Fibroblast of lung (primary cell): Measurements from ENCODE around the gene SNX4. TPM values are rescaled to one million over a fixed set of nuclear protein-coding genes. Genes with fewer than 3 reads are reported as not detected.

Experiments
- DNase-seq, 2 donors: peaks; one replicate each; pipeline versions ENCODE4 v3.0.0 to v3.0.0-alpha.2; 2010; ENCODE audit warnings: low read depth in 2 of 2
- H2AFZ ChIP-seq: 2 replicates; pipeline ENCODE4 v1.5.1; 2012; ENCODE audit warnings: low read length, control low read depth, inconsistent platforms
- H3K27ac ChIP-seq: 2 replicates; pipeline ENCODE4 v1.5.1; 2011; ENCODE audit warnings: low read length, control low read depth; ENCODE audit not compliant: insufficient read depth
- H3K27me3 ChIP-seq: 2 replicates; pipeline ENCODE4 v1.5.1; 2011; ENCODE audit warnings: mild to moderate bottlenecking, low read length; ENCODE audit not compliant: control insufficient read depth, insufficient read depth
- H3K36me3 ChIP-seq: 2 replicates; pipeline ENCODE4 v1.5.1; 2011; ENCODE audit warnings: low read length; ENCODE audit not compliant: control insufficient read depth, insufficient read depth
- H3K4me1 ChIP-seq: 2 replicates; pipeline ENCODE4 v1.5.1; 2011; ENCODE audit warnings: low read length; ENCODE audit not compliant: control insufficient read depth, insufficient read depth; ENCODE audit errors: extremely low read depth
- H3K4me2 ChIP-seq: 2 replicates; pipeline ENCODE4 v1.5.1; 2011; ENCODE audit warnings: low read length, control low read depth; ENCODE audit not compliant: insufficient read depth; ENCODE audit errors: extremely low read depth
- H3K4me3 ChIP-seq, 4 experiments: fragments of 200-600 bp in 1 of 4; sonication (generic) in 1 of 4; replicated peaks in 1 of 4; 2 replicates each; pipeline ENCODE4 v1.5.1; 2011 to 2016; ENCODE audit warnings: low read length in 4 of 4, low read depth in 3 of 4, mild to moderate bottlenecking in 3 of 4, control low read depth in 2 of 4, inconsistent platforms in 1 of 4, mixed read lengths in 1 of 4; ENCODE audit not compliant: insufficient read depth in 1 of 4; ENCODE audit errors: control extremely low read depth in 1 of 4
- H3K79me2 ChIP-seq: 2 replicates; pipeline ENCODE4 v1.5.1; 2012; ENCODE audit warnings: mild to moderate bottlenecking, low read length, inconsistent platforms; ENCODE audit not compliant: control insufficient read depth, insufficient read depth
- H3K9ac ChIP-seq: 2 replicates; pipeline ENCODE4 v1.5.1; 2011; ENCODE audit warnings: mild to moderate bottlenecking, low read length, control low read depth; ENCODE audit not compliant: insufficient read depth
- H3K9me3 ChIP-seq: 2 replicates; pipeline ENCODE4 v1.5.1; 2012; ENCODE audit warnings: low read depth, low read length; ENCODE audit not compliant: control insufficient read depth, insufficient read depth
- H4K20me1 ChIP-seq: 2 replicates; pipeline ENCODE4 v1.5.1; 2011; ENCODE audit warnings: low read length; ENCODE audit not compliant: control insufficient read depth, insufficient read depth; ENCODE audit errors: extremely low read depth
- CTCF ChIP-seq, 2 donors: IDR thresholded peaks in 1 of 2; conservative IDR thresholded peaks in 1 of 2; 1 replicate in 1 of 2; 2 replicates in 1 of 2; pipeline ENCODE4 v1.5.1; 2011 to 2012; ENCODE audit warnings: low read length in 2 of 2, control low read depth in 1 of 2, inconsistent platforms in 1 of 2, low read depth in 1 of 2, mild to moderate bottlenecking in 1 of 2
- EZH2 ChIP-seq: IDR thresholded peaks from 2 replicates; pipeline ENCODE4 v1.5.1; 2012; ENCODE audit warnings: low read length, control low read depth, mild to moderate bottlenecking; ENCODE audit errors: missing control alignments
- polyA minus RNA-seq: library from RNA; depleted of rRNA, polyadenylated mRNA; stranded (reverse); fragments of >200 nt; gene quantifications from 2 replicates; pipeline ENCODE4 v1.2.3, GENCODE V29; 2011; ENCODE audit warnings: low replicate concordance
- polyA plus RNA-seq, 2 donors: library from polyadenylated mRNA; depleted of rRNA in 1 of 2; stranded (reverse) in 1 of 2; unstranded in 1 of 2; fragments of >200 nt; gene quantifications; 2 replicates each; pipeline ENCODE4 v1.2.1, GENCODE V29; 2011 to 2012; ENCODE audit warnings: missing spikeins in 1 of 2
- total RNA-seq: library from RNA; depleted of rRNA; stranded (reverse); fragments of >200 nt; gene quantifications from 2 replicates; pipeline ENCODE4 v1.2.1, GENCODE V29; 2014

SNX4 gene
- total RNA-seq (23.8 and 28.8 TPM in 2 replicates), polyA plus RNA-seq (15.9 and 22.1 TPM in 2 replicates), polyA minus RNA-seq (1.6 and 6.3 TPM in 2 replicates)
- 18.6 and 21.5 TPM in 2 replicates for polyA plus RNA-seq (2012)

DNA sequence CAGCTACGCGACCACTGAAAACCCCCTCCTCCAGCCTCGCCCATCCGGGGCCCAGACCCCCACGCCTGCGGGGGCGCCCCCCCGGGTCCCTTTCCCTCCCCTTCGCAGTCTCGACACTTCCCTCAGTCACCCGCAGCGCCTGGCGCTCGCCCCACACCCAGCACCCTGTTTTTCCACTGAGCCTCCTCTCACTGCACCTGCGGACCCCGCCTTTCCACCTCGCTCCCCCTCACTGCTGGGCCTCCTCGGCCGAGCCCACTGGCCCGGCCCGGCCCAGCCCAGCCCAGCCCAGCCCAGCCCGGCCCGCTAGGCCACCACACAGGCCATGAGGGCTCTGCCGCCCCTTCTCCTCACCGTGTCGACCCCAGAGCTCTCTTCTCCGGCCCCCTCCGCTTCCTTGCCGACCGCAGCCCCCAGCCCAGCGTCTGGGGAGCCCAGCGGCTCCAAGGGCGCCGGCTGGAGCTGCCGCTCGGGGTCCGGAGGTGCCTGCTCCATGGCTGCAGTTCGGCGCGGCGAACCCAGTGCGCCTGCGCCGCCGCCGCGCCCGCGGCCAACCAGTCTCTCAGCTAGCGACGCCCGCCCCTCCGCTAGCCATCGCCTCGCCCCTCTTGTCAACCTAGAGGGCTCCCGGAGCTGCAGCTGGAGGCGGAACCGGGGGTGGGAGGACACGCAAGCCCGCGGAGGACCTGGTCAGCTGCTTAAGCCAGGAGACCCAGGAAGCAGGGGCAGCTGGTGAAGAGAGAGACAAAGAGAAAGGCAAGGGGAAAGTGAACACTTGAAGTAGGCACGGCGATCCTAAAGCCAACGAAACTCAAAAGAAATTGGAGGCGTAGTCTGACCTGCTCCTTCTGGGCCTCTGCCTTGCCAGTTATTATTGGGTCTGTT is at the start of gene SNX4:
Gene SNX4 (minus strand): TSS at position 525 of the 885 bp plus-strand sequence. CDS start 30 bp downstream, at position 495.
- Histone ChIP-seq H3K27ac (peak within 1 kb of the TSS; percentile 77), H3K79me2 (peaks cover 33% of the 10 kb centered on the region), H3K4me1 (peaks cover 3% of the 10 kb centered on the region), H4K20me1 (no peaks in the 10 kb centered on the region), H3K9ac (peak within 1 kb of the TSS; percentile 85), H3K4me3 (peak within 1 kb of the TSS; percentile 86 to 96 (median 92)), H3K36me3 (no peaks in the 10 kb centered on the region), H3K27me3 (no peaks in the 10 kb centered on the region), H3K4me2 (peak within 1 kb of the TSS; percentile 96), H3K9me3 (no peaks in the 10 kb centered on the region), H2AFZ (peak within 1 kb of the TSS; percentile 99)
- DNase-seq, result peak; percentile 93 to 96
- TF ChIP-seq EZH2 (no peak), CTCF (conservative IDR thresholded peaks at IDR 0.05 in 1 of 2, IDR thresholded peaks at IDR 0.05 in 1 of 2; ENCODE audit: low read depth in 1 of 2, low read length in 2 of 2) (no peak)

- TF ChIP-seq CTCF (conservative IDR thresholded peaks at IDR 0.05 in 1 of 2, IDR thresholded peaks at IDR 0.05 in 1 of 2; ENCODE audit: low read depth in 1 of 2, low read length in 2 of 2), result no peak
- no peak for TF ChIP-seq EZH2
- no peaks in the 10 kb centered on the region for H3K9me3 ChIP-seq
- peaks cover 2% of the 10 kb centered on the region for H3K4me1 ChIP-seq
- DNase-seq, result peak; percentile 62 to 70
- no peak overlapping the region for H3K9ac ChIP-seq
- no peak overlapping the region for H3K4me2 ChIP-seq
- H3K27me3 ChIP-seq, result no peaks in the 10 kb centered on the region
- no peak overlapping the region for H3K4me3 ChIP-seq
- H4K20me1 ChIP-seq, result no peaks in the 10 kb centered on the region
- H2AFZ ChIP-seq, result no peak overlapping the region
- no peak overlapping the region for H3K27ac ChIP-seq
- no peaks in the 10 kb centered on the region for H3K79me2 ChIP-seq
- peaks cover 4% of the 10 kb centered on the region for H3K36me3 ChIP-seq
Measured at GRCh38 chr3:125556314-125556713, 36.3 kb upstream of the SNX4 start.

DNA sequence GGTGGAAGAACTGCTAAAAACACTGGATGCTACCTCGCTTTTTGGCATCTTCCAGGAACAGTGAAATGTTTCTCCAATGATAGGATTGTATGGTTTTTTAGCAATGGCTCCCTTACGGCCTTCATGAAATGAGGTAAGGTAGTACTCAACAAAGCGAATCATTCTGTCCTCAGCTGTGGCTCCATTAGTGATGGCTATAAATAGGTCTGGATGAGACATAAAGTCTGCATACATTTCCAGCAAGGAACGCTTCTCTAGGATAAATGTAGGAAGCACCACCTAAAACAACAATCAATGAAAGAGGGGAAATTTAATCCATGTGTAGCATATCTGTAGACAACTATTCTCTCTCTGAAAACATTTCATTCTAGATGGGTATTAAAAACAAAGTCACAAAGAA is 32.4 kb upstream of the SNX4 start:
- Histone ChIP-seq H3K27me3 (no peaks in the 10 kb centered on the region), H3K9ac (no peak overlapping the region), H3K4me3 (no peak overlapping the region), H3K36me3 (peaks cover 2% of the 10 kb centered on the region), H3K4me2 (no peak overlapping the region), H3K79me2 (no peaks in the 10 kb centered on the region), H3K27ac (no peak overlapping the region), H3K4me1 (peaks cover 2% of the 10 kb centered on the region), H3K9me3 (no peaks in the 10 kb centered on the region), H4K20me1 (no peaks in the 10 kb centered on the region), H2AFZ (no peak overlapping the region)
- TF ChIP-seq EZH2 (no peak), CTCF (conservative IDR thresholded peaks at IDR 0.05 in 1 of 2, IDR thresholded peaks at IDR 0.05 in 1 of 2; ENCODE audit: low read depth in 1 of 2, low read length in 2 of 2) (no peak)
- peak in 1 of 2 donors; percentile 6 for DNase-seq
